ENCODE results near the gene PDE8B. TPM values are rescaled to one million over a fixed set of nuclear protein-coding genes. Genes with fewer than 3 reads are reported as not detected.
"Not testable (repeated sequence)": the region's sequence is repeated elsewhere in the genome, so short reads cannot be mapped to it uniquely, and the experiment has no call there.

Gene PDE8B
- total RNA-seq, 1 experiment from 2014 or later: 1.9 TPM

GRCh38 chr5:77427998-77428397 is 217.5 kb downstream of the PDE8B start:
- no peak for DNase-seq (ENCODE audit: extremely low read depth, low read depth)

DNA sequence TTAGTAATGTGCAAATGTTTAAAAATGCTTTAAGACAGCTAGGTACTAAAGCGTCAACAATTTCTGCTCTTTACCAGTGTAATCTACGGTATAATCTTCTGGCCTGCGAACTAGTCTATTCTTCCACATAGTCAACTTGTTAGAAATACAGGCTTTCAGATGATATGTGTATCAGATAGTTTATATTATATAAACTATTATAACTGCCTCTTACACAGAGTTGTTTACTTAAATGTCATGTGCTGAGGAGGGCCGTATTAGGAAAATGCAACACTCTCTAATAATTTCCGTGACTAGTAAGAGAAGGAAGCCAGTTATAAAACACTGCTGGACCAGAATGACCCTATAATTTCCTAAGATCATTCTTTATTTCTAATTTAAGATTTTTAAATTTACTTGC is 218.0 kb downstream of the PDE8B start:
- DNase-seq (ENCODE audit: extremely low read depth, low read depth): no peak

DNA sequence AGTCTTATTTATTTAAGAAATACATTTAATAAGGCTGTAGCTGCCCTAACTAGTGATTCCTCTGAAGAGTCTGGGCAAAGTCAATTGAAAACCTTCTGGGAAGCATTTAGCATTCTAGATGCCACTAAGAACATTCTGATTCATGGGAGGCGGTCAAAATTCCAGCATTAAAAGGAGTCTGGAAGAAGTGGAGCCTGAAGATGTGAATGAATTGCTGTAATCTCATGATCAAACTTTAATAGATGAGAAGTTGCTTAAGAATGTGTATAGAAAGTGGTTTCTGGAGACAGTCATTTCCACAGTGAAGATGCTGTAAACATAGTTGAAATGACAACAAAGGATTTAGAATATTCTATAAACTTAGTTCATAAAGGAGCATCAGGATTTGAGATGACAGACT is 220.2 kb downstream of the PDE8B start:
- no peak for DNase-seq (ENCODE audit: extremely low read depth, low read depth)

- DNase-seq (ENCODE audit: extremely low read depth, low read depth): no peak
These were observed 220.8 kb downstream of the PDE8B start for GRCh38 chr5:77431286-77431685.

DNA sequence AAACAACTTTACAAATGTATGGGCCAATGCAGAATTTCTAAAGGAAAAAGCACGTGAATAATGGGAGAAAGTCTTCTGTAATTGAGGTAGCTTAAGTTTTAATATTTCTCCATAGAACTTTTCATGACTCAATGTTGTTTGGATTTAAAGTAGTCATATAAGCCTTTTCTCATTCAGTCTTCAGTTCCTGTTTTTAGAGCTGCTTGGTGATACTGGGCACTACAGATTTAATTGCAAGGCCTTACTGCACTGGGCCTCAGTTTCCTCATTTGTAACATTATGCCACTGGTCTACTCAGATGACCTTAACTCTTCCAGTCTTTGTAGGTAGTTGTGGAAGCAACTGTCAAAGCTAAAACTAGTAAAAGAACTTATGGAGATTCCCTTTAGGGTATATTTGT is 221.2 kb downstream of the PDE8B start:
- DNase-seq (ENCODE audit: extremely low read depth, low read depth): no peak

DNA sequence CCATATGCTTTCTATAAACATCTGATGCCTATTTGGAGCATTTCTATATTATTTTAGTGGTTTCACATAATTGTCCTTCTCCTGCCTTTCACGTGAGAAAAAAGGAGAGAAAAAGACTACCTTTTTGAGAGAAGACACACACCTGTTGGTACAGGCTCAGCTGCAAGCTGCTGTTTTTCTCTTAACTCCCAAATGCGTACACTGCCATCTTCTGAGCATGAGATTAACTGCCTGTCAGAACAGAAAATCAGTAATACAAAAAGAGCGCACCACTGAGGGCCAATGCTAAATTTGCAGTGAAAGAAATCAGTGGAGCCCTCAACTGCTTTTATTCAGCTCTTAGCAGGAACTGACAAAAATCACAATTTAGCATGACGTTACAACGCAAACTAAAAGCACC is 226.7 kb downstream of the PDE8B start:
- DNase-seq (ENCODE audit: extremely low read depth, low read depth): no peak

DNA sequence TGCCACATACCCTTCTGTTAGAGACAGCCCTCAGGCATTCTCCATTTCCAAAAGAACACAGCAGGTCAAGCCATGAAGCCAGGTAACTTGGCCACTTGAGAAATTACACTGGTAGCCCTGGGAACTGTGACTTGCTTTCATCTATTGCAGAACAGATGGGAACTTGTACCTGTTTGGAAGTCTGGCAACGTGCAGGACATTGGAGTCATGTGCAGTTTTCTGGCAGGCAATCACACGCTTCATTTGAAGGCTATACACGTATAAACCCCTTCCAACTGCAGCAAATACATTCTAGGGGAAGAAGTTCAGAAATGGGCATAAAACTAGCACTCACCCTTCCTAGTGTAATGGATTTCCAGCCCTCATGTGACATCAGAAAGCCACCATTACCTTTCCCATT is 227.6 kb downstream of the PDE8B start:
- DNase-seq (ENCODE audit: extremely low read depth, low read depth): no peak

- no peak for DNase-seq (ENCODE audit: extremely low read depth, low read depth)
These were observed 233.2 kb downstream of the PDE8B start for GRCh38 chr5:77443670-77444069.

DNA sequence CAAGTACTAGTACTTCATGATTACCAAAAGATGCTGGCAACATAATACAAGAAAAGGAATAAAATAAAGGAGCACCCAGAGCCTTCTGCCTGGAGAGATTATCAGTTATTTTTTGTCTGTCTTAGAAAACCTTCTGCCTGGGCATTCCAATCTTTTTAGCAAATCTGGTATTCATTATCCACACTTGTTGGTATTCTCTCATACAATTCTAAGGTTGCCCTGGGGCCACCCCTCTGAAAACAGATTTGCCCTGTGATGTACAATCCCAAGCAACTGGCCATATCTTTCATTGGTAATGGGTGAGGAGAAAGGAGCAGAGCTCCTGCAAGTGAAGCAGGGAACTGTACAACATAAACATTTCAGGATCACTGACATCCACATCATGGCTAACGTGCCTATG is 233.9 kb downstream of the PDE8B start:
- DNase-seq (ENCODE audit: extremely low read depth, low read depth): no peak

DNA sequence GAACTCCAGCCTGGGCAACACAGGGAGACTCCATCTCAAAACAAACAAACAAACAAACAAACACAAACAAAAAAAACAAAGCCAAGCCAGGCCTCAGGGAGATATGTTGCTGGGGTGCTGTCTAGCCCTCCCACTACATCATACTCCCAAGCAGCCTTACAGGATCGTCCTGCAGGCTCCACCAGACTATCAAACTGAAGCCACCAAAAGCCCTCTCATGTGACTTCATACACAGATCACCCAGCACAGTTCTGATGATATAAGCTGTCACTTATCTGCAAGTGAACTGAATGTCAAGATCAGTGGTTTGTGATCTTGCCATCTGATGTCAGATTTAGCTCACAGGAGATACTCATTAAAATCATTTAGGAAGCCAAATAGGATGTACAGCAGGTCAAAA is 238.4 kb downstream of the PDE8B start:
- no peak for DNase-seq (ENCODE audit: extremely low read depth, low read depth)

DNA sequence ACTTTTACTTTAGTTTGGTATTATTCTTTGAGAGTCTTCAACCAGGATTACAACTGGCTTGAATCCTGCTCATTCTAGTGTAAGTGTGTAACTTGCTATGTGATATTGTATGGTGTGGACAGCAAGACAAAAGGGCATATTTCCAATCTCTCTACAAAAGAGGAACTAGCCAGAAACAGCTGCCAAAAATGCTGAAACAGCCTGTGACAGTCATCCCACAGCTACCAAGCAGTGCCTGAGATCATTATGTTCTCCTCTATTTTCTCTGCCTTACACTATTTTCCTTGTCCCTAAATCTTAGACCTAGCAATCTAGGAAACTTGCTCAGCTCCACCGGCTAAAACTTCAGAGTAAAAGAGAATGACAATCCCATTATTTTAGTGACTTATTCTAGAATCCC is 238.8 kb downstream of the PDE8B start:
- no peak for DNase-seq (ENCODE audit: extremely low read depth, low read depth)

DNA sequence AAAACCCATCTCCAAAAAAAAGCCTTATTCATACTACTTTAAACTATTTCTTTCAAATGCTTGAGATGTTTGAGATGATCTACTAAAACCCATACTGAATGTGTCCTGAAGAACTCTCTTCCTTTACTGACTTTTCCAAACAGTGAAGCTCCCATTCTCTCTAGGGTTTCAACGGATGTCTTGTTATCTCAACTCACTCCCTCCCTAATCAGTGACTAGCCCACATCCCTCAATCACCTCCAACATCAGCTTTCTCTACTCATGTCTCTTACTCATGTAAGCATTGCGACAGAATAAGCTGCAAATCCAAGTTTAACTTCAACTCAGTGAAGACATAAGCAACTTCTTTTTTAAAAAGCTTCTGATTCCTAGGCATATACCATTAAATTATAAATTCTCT is 239.5 kb downstream of the PDE8B start:
- DNase-seq (ENCODE audit: extremely low read depth, low read depth): no peak

DNA sequence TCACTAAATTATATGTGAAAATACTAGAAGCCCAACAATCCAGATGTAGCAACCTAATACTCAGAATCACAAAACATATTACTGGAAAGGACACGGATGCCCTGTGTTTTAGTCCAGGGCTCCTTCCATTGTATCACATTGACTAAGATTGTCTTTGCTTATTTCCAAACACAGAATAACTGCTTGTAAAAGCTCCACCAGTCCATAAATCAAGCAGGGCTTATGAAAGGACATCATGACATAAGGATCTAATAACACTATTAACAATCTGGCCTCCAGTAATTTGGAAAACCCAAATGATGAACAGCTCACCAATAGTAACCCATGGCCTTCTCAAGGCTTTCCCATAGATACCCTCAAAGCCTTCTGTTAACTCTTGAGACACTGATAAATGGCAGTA is 241.9 kb downstream of the PDE8B start:
- no peak for DNase-seq (ENCODE audit: extremely low read depth, low read depth)

DNA sequence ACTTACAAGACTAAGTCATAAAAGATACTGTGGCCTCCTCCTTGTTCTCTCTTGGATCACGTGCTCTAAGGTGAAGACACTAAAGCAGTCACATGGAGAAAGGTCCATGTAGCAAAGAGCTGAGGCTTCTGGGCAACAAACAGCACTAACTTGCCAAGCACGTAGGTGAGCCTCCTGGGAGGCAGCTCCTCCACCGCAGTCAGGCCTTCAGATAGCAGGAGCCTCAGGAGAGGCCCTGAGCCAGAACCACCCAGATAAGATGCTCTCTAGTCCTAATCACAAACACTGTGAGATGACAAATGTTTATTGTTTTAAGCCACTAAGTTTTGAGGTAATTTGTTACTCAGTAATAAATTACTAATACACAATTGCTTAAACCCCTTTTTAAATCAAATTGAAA is 243.6 kb downstream of the PDE8B start:
- no peak for DNase-seq (ENCODE audit: extremely low read depth, low read depth)

- no peak for DNase-seq (ENCODE audit: extremely low read depth, low read depth)
These were observed 250.8 kb downstream of the PDE8B start for GRCh38 chr5:77461287-77461686.

DNA sequence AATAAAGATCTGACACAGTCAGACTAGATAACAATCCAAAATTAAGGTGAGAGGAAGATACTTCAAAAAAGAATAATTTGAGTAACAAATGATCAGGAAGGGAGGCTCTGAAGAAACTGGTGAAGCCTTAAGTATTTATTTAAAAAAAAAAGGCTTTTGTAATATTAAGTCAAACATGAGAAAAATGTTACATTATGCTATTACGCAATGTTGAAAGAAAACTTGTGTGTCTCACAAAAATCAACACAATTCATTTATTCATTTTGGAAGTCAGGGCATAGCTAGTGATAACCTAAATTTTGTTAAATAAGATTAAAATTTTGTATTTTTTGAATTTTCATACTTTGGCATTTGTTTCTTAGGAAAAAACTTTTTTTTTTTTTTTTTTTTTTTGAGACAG is 253.4 kb downstream of the PDE8B start:
- DNase-seq (ENCODE audit: extremely low read depth, low read depth): no peak

- DNase-seq (ENCODE audit: extremely low read depth, low read depth): not testable (repeated sequence)
These were observed 258.4 kb downstream of the PDE8B start for GRCh38 chr5:77468875-77469274.

DNA sequence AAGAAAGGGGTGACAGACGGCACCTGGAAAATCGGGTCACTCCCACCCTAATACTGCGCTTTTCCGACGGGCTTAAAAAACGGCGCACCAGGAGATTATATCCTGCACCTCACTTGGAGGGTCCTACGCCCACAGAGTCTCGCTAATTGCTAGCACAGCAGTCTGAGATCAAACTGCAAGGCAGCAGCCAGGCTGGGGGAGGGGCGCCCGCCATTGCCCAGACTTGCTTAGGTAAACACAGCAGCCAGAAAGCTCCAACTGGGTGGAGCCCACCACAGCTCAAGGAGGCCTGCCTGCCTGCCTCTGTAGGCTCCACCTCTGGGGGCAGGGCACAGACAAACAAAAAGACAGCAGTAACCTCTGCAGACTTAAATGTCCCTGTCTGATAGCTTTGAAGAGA is 264.6 kb downstream of the PDE8B start:
- DNase-seq (ENCODE audit: extremely low read depth, low read depth): not testable (repeated sequence)

Other genes with a start within 250 kb of the PDE8B start
- 30.9 and 31.4 TPM in 2 replicates for gene AGGF1, start 180.3 kb upstream of the PDE8B start, total RNA-seq (2014; rRNA removed; shearing (Covaris generic))
- 2.9 and 3.3 TPM in 2 replicates for gene ZBED3, start 123.4 kb upstream of the PDE8B start, total RNA-seq (2014; rRNA removed; shearing (Covaris generic))

Data from NCI-H460 (cell line).